ENCODE results near the gene ZNF611.

DNA sequence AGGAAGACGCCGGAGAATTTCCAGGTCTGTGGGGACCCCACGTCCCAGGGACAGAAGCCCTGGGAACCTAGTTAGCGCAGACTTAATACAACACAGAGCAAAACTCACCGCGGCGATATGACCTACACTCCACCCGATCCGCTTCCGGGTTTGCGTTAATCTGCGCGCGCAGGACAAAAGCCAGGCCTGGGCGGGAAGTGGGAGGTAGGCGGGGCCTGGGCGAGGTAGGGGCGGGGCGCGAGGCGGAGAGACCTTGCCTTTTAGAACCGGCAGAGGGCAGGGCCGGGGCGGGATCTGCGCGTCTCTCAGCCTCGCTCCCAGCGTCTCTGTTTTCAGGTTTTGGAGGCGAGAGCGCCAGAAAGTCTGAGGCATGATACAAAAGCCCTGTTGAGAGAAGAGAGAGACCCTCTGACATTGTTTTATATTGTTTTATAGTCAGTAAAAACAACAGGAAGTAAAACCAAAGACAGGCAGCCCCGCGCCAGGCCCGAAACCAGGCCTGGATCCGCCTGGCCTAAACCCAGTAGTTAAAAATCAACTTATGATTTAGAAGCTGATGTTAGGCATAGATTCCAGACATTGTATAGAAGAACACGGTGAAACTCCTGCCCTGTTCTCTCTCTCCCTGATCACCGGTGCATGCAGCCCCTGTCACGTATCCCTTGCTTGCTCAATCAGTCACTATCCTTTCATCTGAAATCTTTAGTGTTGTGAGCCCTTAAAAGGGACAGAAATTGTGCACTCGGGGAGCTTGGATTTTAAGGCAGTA, at the start of gene ZNF611:
- TF ChIP-seq, protein P1, sequence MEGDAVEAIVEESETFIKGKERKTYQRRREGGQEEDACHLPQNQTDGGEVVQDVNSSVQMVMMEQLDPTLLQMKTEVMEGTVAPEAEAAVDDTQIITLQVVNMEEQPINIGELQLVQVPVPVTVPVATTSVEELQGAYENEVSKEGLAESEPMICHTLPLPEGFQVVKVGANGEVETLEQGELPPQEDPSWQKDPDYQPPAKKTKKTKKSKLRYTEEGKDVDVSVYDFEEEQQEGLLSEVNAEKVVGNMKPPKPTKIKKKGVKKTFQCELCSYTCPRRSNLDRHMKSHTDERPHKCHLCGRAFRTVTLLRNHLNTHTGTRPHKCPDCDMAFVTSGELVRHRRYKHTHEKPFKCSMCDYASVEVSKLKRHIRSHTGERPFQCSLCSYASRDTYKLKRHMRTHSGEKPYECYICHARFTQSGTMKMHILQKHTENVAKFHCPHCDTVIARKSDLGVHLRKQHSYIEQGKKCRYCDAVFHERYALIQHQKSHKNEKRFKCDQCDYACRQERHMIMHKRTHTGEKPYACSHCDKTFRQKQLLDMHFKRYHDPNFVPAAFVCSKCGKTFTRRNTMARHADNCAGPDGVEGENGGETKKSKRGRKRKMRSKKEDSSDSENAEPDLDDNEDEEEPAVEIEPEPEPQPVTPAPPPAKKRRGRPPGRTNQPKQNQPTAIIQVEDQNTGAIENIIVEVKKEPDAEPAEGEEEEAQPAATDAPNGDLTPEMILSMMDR (IDR thresholded peaks at IDR 0.05), result peak in 3 of 4 experiments; percentile 54 to 91 (median 89)
- peak; percentile 98 for TF ChIP-seq POLR2AphosphoS5 (IDR thresholded peaks at IDR 0.05)
